HEK293 (cell line): ENCODE data around the gene RAB6A.

Source experiments
- CTCF ChIA-PET: fragments of 350-600 bp; formaldehyde crosslinking; extraction: SDS; loops from one replicate; lab custom pipeline; 2021; ENCODE audit warnings: antibody characterized with exemption; lab: Yijun Ruan, JAX
- POLR2A ChIA-PET: fragments of 300-600 bp; formaldehyde crosslinking; extraction: SDS; loops from one replicate; lab custom pipeline; 2020; ENCODE audit warnings: antibody characterized with exemption, inconsistent platforms; lab: Yijun Ruan, JAX
- H3K27ac ChIP-seq: fragments of 200-500 bp; sonication (Bioruptor generic); 2 replicates; pipeline ENCODE4 v1.5.1; 2014; ENCODE audit warnings: low read depth, low read length, control low read depth, inconsistent platforms; ENCODE audit errors: extremely low read depth
- H3K36me3 ChIP-seq, 2 experiments: fragments of 200-500 bp in 1 of 2; sonication (Bioruptor generic) in 1 of 2; 1 replicate in 1 of 2; 2 replicates in 1 of 2; pipeline ENCODE4 v1.5.1; 2014 to 2017; ENCODE audit warnings: inconsistent platforms in 2 of 2, low read length in 2 of 2; ENCODE audit not compliant: control insufficient read depth in 2 of 2, insufficient read depth in 1 of 2
- H3K4me1 ChIP-seq: fragments of 200-500 bp; sonication (Bioruptor generic); 2 replicates; pipeline ENCODE4 v1.5.1; 2014; ENCODE audit warnings: mild to moderate bottlenecking, low read length, inconsistent platforms; ENCODE audit not compliant: control insufficient read depth, insufficient read depth
- H3K4me3 ChIP-seq: 2 replicates; pipeline ENCODE4 v1.5.1; 2011; ENCODE audit warnings: low read depth, mild to moderate bottlenecking, control low read depth, low read length, moderate library complexity
- H3K9me3 ChIP-seq: fragments of 200-500 bp; sonication (Bioruptor generic); 2 replicates; pipeline ENCODE4 v1.5.1; 2014; ENCODE audit warnings: low read depth, low read length, inconsistent platforms; ENCODE audit not compliant: control insufficient read depth, insufficient read depth
- GLIS1 ChIP-seq: fragments of 450-650 bp; formaldehyde crosslinking; IDR thresholded peaks from 2 replicates; pipeline ENCODE4 v1.5.1; 2016; ENCODE audit warnings: missing biosample characterization, missing genetic modification characterization
- HOXD13 ChIP-seq: sonication (generic); formaldehyde crosslinking; IDR thresholded peaks from 2 replicates; pipeline ENCODE4 v1.8.0; 2022; ENCODE audit warnings: missing genetic modification reagents, borderline replicate concordance
- KLF1 ChIP-seq: fragments of 450-650 bp; formaldehyde crosslinking; IDR thresholded peaks from 2 replicates; pipeline ENCODE4 v1.5.1; 2016; ENCODE audit warnings: missing biosample characterization, missing genetic modification characterization
- KLF9 ChIP-seq: fragments of 450-650 bp; formaldehyde crosslinking; IDR thresholded peaks from 2 replicates; pipeline ENCODE4 v1.5.1; 2016; ENCODE audit warnings: missing biosample characterization, missing genetic modification characterization, low read depth
- YY1 ChIP-seq: fragments of 450-650 bp; formaldehyde crosslinking; IDR thresholded peaks from 2 replicates; pipeline ENCODE4 v1.5.1; 2018; ENCODE audit warnings: missing biosample characterization, missing genetic modification characterization
- ZFP41 ChIP-seq: fragments of 450-650 bp; formaldehyde crosslinking; IDR thresholded peaks from 2 replicates; pipeline ENCODE4 v1.5.1; 2016; ENCODE audit warnings: missing biosample characterization, missing genetic modification characterization, borderline replicate concordance
- ZNF114 ChIP-seq: fragments of 450-650 bp; formaldehyde crosslinking; IDR thresholded peaks from 2 replicates; pipeline ENCODE4 v1.5.0; 2017; ENCODE audit warnings: missing biosample characterization, missing genetic modification characterization
- ZNF132 ChIP-seq: fragments of 450-650 bp; formaldehyde crosslinking; IDR thresholded peaks from 2 replicates; pipeline ENCODE4 v1.5.1; 2017; ENCODE audit warnings: missing biosample characterization, missing genetic modification characterization, borderline replicate concordance
- ZNF157 ChIP-seq: fragments of 450-650 bp; formaldehyde crosslinking; IDR thresholded peaks from 2 replicates; pipeline ENCODE4 v1.5.1; 2016; ENCODE audit warnings: missing biosample characterization, missing genetic modification characterization
- ZNF184 ChIP-seq: fragments of 450-650 bp; IDR thresholded peaks from 2 replicates; pipeline ENCODE4 v1.5.1; 2018; ENCODE audit warnings: missing biosample characterization, mild to moderate bottlenecking, missing genetic modification characterization
- ZNF202 ChIP-seq: fragments of 450-650 bp; formaldehyde crosslinking; IDR thresholded peaks from 2 replicates; pipeline ENCODE4 v1.5.1; 2016; ENCODE audit warnings: missing biosample characterization, missing genetic modification characterization, borderline replicate concordance
- ZNF311 ChIP-seq: fragments of 450-650 bp; formaldehyde crosslinking; IDR thresholded peaks from 2 replicates; pipeline ENCODE4 v1.5.1; 2017; ENCODE audit warnings: missing biosample characterization, missing genetic modification characterization, borderline replicate concordance
- ZNF366 ChIP-seq: fragments of 450-650 bp; formaldehyde crosslinking; conservative IDR thresholded peaks from 2 replicates; pipeline ENCODE4 v1.5.1; 2016; ENCODE audit warnings: missing biosample characterization, missing genetic modification characterization
- ZNF426 ChIP-seq: fragments of 450-650 bp; formaldehyde crosslinking; IDR thresholded peaks from 2 replicates; pipeline ENCODE4 v1.5.1; 2017; ENCODE audit warnings: missing biosample characterization, missing genetic modification characterization, mild to moderate bottlenecking, inconsistent platforms, moderate library complexity
- ZNF521 ChIP-seq: fragments of 450-650 bp; formaldehyde crosslinking; IDR thresholded peaks from 2 replicates; pipeline ENCODE4 v1.5.1; 2017; ENCODE audit warnings: missing biosample characterization, mild to moderate bottlenecking, missing genetic modification characterization
- ZNF544 ChIP-seq: fragments of 450-650 bp; formaldehyde crosslinking; IDR thresholded peaks from 2 replicates; pipeline ENCODE4 v1.5.0; 2017; ENCODE audit warnings: missing biosample characterization, missing genetic modification characterization
- ZNF561 ChIP-seq: fragments of 450-650 bp; IDR thresholded peaks from 2 replicates; pipeline ENCODE4 v1.5.1; 2018; ENCODE audit warnings: missing biosample characterization, missing genetic modification characterization, borderline replicate concordance
- ZNF664 ChIP-seq: fragments of 450-650 bp; formaldehyde crosslinking; IDR thresholded peaks from 2 replicates; pipeline ENCODE4 v1.5.1; 2016; ENCODE audit warnings: missing biosample characterization, missing genetic modification characterization
- ZNF707 ChIP-seq: fragments of 450-650 bp; formaldehyde crosslinking; IDR thresholded peaks from 2 replicates; pipeline ENCODE4 v1.5.1; 2016; ENCODE audit warnings: missing biosample characterization, missing genetic modification characterization
- ZXDB ChIP-seq: fragments of 450-650 bp; formaldehyde crosslinking; IDR thresholded peaks from 2 replicates; pipeline ENCODE4 v1.5.1; 2016; ENCODE audit warnings: missing biosample characterization, missing genetic modification characterization
- TF ChIP-seq, protein P1 (sequence below): fragments of 450-650 bp; formaldehyde crosslinking; IDR thresholded peaks from 2 replicates; pipeline ENCODE4 v1.5.1; 2016; ENCODE audit warnings: missing biosample characterization, missing genetic modification characterization
- TF ChIP-seq, protein P2 (sequence below): fragments of 450-650 bp; formaldehyde crosslinking; IDR thresholded peaks from 2 replicates; pipeline ENCODE4 v1.5.1; 2017; ENCODE audit warnings: missing biosample characterization, missing genetic modification characterization

The RAB6A gene

DNA sequence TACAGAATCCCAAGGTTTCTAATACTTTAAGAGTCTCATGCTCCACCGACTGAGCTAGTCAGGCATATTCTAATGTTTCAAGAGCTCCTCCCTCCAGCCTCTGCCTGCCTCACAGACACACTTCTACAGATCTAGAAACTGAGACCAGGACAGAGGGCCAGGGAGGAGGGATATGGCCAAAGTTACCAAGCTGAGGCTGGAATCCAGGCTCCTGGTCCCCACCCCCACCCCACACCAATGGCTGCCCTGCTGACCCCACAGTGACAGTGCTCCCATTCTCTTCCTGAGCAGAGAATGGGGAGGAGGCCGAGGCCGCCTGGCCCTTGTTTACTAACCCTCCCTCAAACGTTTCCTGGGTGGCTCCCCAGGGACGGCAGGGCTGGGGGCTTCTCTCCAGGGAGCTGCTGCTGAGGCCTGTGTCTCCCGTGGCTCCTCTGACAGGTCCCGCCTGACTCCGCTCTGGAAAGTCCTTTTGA is 112.3 kb downstream of the RAB6A start:
- CTCF ChIA-PET = interaction anchor here (0.5 to 3.7 kb wide), 6 partner anchors 12 to 342 kb away, joined by 3 to 14 read pairs (median 6); no protein-coding TSS in a partner anchor

DNA sequence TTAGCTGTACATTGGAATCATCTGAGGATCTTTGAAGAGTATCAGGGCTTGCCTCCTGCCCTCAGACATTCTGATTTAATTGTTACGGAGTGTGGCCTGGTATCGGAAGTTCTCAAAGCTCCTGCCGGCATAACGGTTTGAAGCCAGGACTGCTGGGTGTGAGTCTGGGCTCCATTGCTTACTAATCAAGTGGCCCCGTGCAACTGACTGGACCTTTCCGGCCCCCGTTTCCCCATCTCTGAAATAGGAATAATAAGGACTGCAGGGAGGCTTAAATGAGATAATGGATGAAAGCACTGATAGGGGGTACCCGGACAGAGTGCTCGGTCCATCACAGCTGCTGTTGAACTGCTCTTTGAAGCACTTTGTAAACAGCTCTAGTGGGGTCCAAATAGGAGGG is 112.8 kb downstream of the RAB6A start:
- CTCF ChIA-PET = interaction anchor here (0.5 to 3.7 kb wide), 6 partner anchors 13 to 341 kb away, joined by 3 to 14 read pairs (median 6); no protein-coding TSS in a partner anchor
- POLR2A ChIA-PET = no interaction called here
- H3K27ac ChIP-seq = no peak overlapping the region
- no peaks in the 10 kb centered on the region for H3K4me1 ChIP-seq
- H3K9me3 ChIP-seq = no peaks in the 10 kb centered on the region
- H3K4me3 ChIP-seq = no peak overlapping the region
- TF ChIP-seq ZNF426 (tag by site-specific recombination) = no peak
- no peak for TF ChIP-seq ZNF132 (tag by site-specific recombination)
- TF ChIP-seq KLF1 (tag by site-specific recombination) = no peak
- peak; percentile 42; the same call in 1 of the 2 replicates for TF ChIP-seq ZNF664 (tag by site-specific recombination)
- no peak for TF ChIP-seq ZNF521 (tag by site-specific recombination)
- peaks cover 0 to 3% of the 10 kb centered on the region in 2 experiments; a peak in 1 of 3 replicates for H3K36me3 ChIP-seq

More for the DNA sequence above, 112.3 kb downstream of the RAB6A start:
- Histone ChIP-seq H3K4me3 (no peak overlapping the region), H3K4me1 (no peaks in the 10 kb centered on the region), H3K27ac (no peak overlapping the region), H3K36me3 (peaks cover 0 to 3% of the 10 kb centered on the region in 2 experiments; a peak in 1 of 3 replicates), H3K9me3 (no peaks in the 10 kb centered on the region)
- TF ChIP-seq ZNF561 (tag by site-specific recombination) = no peak
- no peak for TF ChIP-seq ZNF202 (tag by site-specific recombination)
- TF ChIP-seq, protein P1, sequence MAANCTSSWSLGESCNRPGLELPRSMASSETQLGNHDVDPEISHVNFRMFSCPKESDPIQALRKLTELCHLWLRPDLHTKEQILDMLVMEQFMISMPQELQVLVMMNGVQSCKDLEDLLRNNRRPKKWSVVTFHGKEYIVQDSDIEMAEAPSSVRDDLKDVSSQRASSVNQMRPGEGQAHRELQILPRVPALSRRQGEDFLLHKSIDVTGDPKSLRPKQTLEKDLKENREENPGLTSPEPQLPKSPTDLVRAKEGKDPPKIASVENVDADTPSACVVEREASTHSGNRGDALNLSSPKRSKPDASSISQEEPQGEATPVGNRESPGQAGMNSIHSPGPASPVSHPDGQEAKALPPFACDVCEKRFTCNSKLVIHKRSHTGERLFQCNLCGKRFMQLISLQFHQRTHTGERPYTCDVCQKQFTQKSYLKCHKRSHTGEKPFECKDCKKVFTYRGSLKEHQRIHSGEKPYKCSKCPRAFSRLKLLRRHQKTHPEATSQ (tag by site-specific recombination) = no peak
- TF ChIP-seq GLIS1 (tag by site-specific recombination) = no peak
- TF ChIP-seq ZNF311 (tag by site-specific recombination) = no peak
- no peak for TF ChIP-seq ZXDB
- no peak for TF ChIP-seq ZNF707 (tag by site-specific recombination)
- no peak for TF ChIP-seq ZNF184 (tag by site-specific recombination)
- no peak for TF ChIP-seq ZFP41 (tag by site-specific recombination)
- TF ChIP-seq ZNF366 (tag by site-specific recombination) = no peak
- TF ChIP-seq YY1 = no peak
- TF ChIP-seq KLF9 = no peak
- TF ChIP-seq ZNF114 (tag by site-specific recombination) = no peak
- no peak for TF ChIP-seq ZNF544 (tag by site-specific recombination)
- TF ChIP-seq ZNF157 (tag by site-specific recombination) = no peak
- TF ChIP-seq HOXD13 (CRISPR knock-in tag) = no peak
- TF ChIP-seq, protein P2, sequence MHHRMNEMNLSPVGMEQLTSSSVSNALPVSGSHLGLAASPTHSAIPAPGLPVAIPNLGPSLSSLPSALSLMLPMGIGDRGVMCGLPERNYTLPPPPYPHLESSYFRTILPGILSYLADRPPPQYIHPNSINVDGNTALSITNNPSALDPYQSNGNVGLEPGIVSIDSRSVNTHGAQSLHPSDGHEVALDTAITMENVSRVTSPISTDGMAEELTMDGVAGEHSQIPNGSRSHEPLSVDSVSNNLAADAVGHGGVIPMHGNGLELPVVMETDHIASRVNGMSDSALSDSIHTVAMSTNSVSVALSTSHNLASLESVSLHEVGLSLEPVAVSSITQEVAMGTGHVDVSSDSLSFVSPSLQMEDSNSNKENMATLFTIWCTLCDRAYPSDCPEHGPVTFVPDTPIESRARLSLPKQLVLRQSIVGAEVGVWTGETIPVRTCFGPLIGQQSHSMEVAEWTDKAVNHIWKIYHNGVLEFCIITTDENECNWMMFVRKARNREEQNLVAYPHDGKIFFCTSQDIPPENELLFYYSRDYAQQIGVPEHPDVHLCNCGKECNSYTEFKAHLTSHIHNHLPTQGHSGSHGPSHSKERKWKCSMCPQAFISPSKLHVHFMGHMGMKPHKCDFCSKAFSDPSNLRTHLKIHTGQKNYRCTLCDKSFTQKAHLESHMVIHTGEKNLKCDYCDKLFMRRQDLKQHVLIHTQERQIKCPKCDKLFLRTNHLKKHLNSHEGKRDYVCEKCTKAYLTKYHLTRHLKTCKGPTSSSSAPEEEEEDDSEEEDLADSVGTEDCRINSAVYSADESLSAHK = no peak
- POLR2A ChIA-PET = no interaction called here
